ENCODE measurements around the gene ZDHHC19. TPM values are rescaled to one million over a fixed set of nuclear protein-coding genes. Genes with fewer than 3 reads are reported as not detected.

ZDHHC19 gene
- polyA plus RNA-seq, 1 experiment: not detected

GRCh38 chr3:196194542-196194915, 16.7 kb downstream of the ZDHHC19 start:
- DNase-seq (ENCODE audit: low read depth, low spot score): no peak
- ChIA-PET POLR2A (no interaction called here), CTCF (interaction anchor here (0.7 to 9.1 kb wide), 2 partner anchors 122 to 328 kb away, joined by 3 to 185 read pairs; no protein-coding TSS in a partner anchor)
- Histone ChIP-seq H3K27me3 (ENCODE audit: control insufficient read depth, insufficient read depth, low read length) (no peaks in the 10 kb centered on the region), H3K4me3 (ENCODE audit: low read depth, low read length) (no peak overlapping the region), H3K9me3 (ENCODE audit: control insufficient read depth, insufficient read depth, low read length) (no peaks in the 10 kb centered on the region; the same call in 1 of the 2 replicates), H3K27ac (ENCODE audit: low read depth, low read length) (no peak overlapping the region)
- TF ChIP-seq, protein P1, sequence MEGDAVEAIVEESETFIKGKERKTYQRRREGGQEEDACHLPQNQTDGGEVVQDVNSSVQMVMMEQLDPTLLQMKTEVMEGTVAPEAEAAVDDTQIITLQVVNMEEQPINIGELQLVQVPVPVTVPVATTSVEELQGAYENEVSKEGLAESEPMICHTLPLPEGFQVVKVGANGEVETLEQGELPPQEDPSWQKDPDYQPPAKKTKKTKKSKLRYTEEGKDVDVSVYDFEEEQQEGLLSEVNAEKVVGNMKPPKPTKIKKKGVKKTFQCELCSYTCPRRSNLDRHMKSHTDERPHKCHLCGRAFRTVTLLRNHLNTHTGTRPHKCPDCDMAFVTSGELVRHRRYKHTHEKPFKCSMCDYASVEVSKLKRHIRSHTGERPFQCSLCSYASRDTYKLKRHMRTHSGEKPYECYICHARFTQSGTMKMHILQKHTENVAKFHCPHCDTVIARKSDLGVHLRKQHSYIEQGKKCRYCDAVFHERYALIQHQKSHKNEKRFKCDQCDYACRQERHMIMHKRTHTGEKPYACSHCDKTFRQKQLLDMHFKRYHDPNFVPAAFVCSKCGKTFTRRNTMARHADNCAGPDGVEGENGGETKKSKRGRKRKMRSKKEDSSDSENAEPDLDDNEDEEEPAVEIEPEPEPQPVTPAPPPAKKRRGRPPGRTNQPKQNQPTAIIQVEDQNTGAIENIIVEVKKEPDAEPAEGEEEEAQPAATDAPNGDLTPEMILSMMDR (IDR thresholded peaks at IDR 0.05; ENCODE audit: low read depth, low read length): no peak

- ChIA-PET CTCF (interaction anchor here (9.1 kb wide), 1 partner anchor 121 kb away, joined by 185 read pairs; no protein-coding TSS in a partner anchor), POLR2A (no interaction called here)
- Histone ChIP-seq H3K27ac (ENCODE audit: low read depth, low read length) (no peak overlapping the region), H3K27me3 (ENCODE audit: control insufficient read depth, insufficient read depth, low read length) (no peaks in the 10 kb centered on the region), H3K4me3 (ENCODE audit: low read depth, low read length) (no peak overlapping the region), H3K9me3 (ENCODE audit: control insufficient read depth, insufficient read depth, low read length) (no peaks in the 10 kb centered on the region; the same call in 1 of the 2 replicates)
- TF ChIP-seq, protein P1 (IDR thresholded peaks at IDR 0.05; ENCODE audit: low read depth, low read length): no peak
- no peak for DNase-seq (ENCODE audit: low read depth, low spot score)
Observed at GRCh38 chr3:196193736-196194541, 17.3 kb downstream of the ZDHHC19 start.

DNA sequence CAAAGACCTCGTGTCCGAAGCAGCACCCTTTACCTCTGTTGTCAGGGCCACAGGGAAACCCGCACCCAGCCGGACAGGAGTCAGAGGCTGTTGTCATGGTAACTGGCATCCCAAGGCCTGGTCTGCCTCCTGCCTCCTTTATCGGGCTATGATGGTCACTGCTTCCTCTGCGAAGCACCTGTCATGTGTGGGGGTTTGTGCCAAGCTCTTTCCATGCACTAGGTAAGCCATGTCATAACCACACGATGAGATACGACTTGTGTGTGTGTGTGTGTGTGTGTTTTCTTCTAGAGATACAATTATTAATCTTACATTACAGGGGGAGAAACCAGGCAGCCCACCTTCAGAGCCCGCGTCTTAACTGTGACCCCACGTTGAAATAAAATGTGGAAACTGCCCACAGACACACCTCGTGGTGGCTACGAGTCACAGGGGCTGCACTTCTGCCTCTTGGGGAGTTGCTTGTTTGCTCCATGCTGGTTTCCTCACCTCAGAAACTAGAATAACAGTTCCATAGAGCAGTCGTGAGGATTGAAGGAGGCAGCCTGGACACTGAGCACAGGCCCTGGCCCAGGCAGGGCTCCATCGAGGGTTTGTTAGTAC, 18.0 kb downstream of the ZDHHC19 start:
- ChIA-PET CTCF (interaction anchor here (1.3 to 1.9 kb wide), 2 partner anchors 119 to 120 kb away, joined by 5 to 7 read pairs; no protein-coding TSS in a partner anchor), POLR2A (no interaction called here)
- H3K4me3 ChIP-seq (ENCODE audit: low read depth, low read length): no peak overlapping the region
- H3K9me3 ChIP-seq (ENCODE audit: control insufficient read depth, insufficient read depth, low read length): no peaks in the 10 kb centered on the region; the same call in 1 of the 2 replicates
- TF ChIP-seq, protein P1 (IDR thresholded peaks at IDR 0.05; ENCODE audit: low read depth, low read length): no peak
- no peak overlapping the region for H3K27ac ChIP-seq (ENCODE audit: low read depth, low read length)
- DNase-seq (ENCODE audit: low read depth, low spot score): no peak
- no peaks in the 10 kb centered on the region for H3K27me3 ChIP-seq (ENCODE audit: control insufficient read depth, insufficient read depth, low read length)

DNA sequence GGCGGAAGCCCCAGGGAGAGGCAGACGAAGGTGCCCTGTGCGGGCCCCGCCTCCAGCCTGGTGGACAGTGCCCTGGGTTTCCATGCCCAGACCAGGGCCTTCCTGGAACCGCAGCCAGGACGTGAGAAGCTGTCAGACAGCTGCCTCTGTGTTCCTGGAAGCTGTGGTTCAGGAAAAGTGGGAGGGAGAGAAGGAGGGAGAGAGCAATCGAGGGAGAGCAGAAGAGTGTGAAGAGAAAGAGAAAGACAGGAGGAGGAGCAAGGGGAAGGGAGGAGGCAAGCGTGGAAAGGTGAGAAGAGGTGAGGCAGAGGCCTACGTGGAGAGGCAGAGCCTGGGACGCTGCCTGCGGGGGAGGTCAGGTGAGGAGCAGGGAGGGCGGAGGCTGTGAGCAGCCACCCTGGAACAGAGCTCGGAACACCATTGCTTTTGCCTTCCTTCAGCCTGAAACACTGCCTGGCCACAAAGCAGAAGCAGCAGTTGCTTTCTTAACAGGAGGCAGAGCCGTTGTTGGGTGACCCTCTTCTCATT, 18.6 kb downstream of the ZDHHC19 start:
- H3K4me3 ChIP-seq (ENCODE audit: low read depth, low read length): no peak overlapping the region
- no peak for DNase-seq (ENCODE audit: low read depth, low spot score)
- H3K27me3 ChIP-seq (ENCODE audit: control insufficient read depth, insufficient read depth, low read length): no peaks in the 10 kb centered on the region
- POLR2A ChIA-PET: no interaction called here
- TF ChIP-seq, protein P1 (IDR thresholded peaks at IDR 0.05; ENCODE audit: low read depth, low read length): no peak
- no peaks in the 10 kb centered on the region; the same call in 1 of the 2 replicates for H3K9me3 ChIP-seq (ENCODE audit: control insufficient read depth, insufficient read depth, low read length)
- no peak overlapping the region for H3K27ac ChIP-seq (ENCODE audit: low read depth, low read length)
- CTCF ChIA-PET: interaction anchor here (1.3 to 1.9 kb wide), 2 partner anchors 119 to 120 kb away, joined by 5 to 7 read pairs; no protein-coding TSS in a partner anchor
